Muscle layer of duodenum (tissue), 2 donors: Measurements from ENCODE around the gene CCDC149.

ENCODE experiments used
- H3K27ac ChIP-seq: one replicate; pipeline ENCODE4 v1.7.0; 2013; ENCODE audit warnings: mild to moderate bottlenecking, low read length
- H3K27me3 ChIP-seq: one replicate; pipeline ENCODE4 v1.7.0; 2013; ENCODE audit warnings: low read depth, mild to moderate bottlenecking, control low read depth, low read length
- H3K36me3 ChIP-seq, 2 donors: one replicate each; pipeline ENCODE4 v1.7.0; 2013; ENCODE audit warnings: low read length in 2 of 2, control low read depth in 1 of 2, mild to moderate bottlenecking in 1 of 2; ENCODE audit not compliant: insufficient read depth in 2 of 2, control insufficient read depth in 1 of 2
- H3K4me1 ChIP-seq, 2 donors: one replicate each; pipeline ENCODE4 v1.7.0; 2013; ENCODE audit warnings: low read length in 2 of 2, mild to moderate bottlenecking in 2 of 2, control low read depth in 1 of 2, moderate library complexity in 1 of 2; ENCODE audit not compliant: insufficient read depth in 2 of 2, control insufficient read depth in 1 of 2
- H3K4me3 ChIP-seq, 2 donors: one replicate each; pipeline ENCODE4 v1.7.0; 2013; ENCODE audit warnings: low read length in 2 of 2, low read depth in 1 of 2, mild to moderate bottlenecking in 1 of 2
- H3K9me3 ChIP-seq, 2 donors: one replicate each; pipeline ENCODE4 v1.7.0; 2013; ENCODE audit warnings: low read length in 2 of 2, control low read depth in 1 of 2, mild to moderate bottlenecking in 1 of 2; ENCODE audit not compliant: control insufficient read depth in 1 of 2
- donor health status: healthy.

Gene CCDC149

GRCh38 chr4:24877868-24878635 lies 34.8 kb downstream of the CCDC149 start:
- Histone ChIP-seq H3K4me3 (no peak overlapping the region), H3K27ac (no peak overlapping the region)

GRCh38 chr4:24876431-24876830 lies 36.4 kb downstream of the CCDC149 start:
- Histone ChIP-seq H3K9me3 (no peaks in the 10 kb centered on the region), H3K4me1 (no peaks in the 10 kb centered on the region), H3K27me3 (no peaks in the 10 kb centered on the region), H3K27ac (no peak overlapping the region), H3K4me3 (no peak overlapping the region), H3K36me3 (peaks cover 10 to 14% of the 10 kb centered on the region in 2 donors)

More at GRCh38 chr4:24877868-24878635, 34.8 kb downstream of the CCDC149 start:
- Histone ChIP-seq H3K36me3 (peaks cover 2 to 5% of the 10 kb centered on the region in 2 donors), H3K9me3 (no peaks in the 10 kb centered on the region), H3K4me1 (peaks cover 0 to 7% of the 10 kb centered on the region in 2 donors), H3K27me3 (no peaks in the 10 kb centered on the region)

- H3K27me3 ChIP-seq: no peaks in the 10 kb centered on the region
- no peaks in the 10 kb centered on the region for H3K9me3 ChIP-seq
- H3K27ac ChIP-seq: no peak overlapping the region
- no peaks in the 10 kb centered on the region for H3K4me1 ChIP-seq
- H3K36me3 ChIP-seq: peaks cover 10 to 27% of the 10 kb centered on the region in 2 donors
- no peak overlapping the region for H3K4me3 ChIP-seq
Measured at GRCh38 chr4:24872720-24873119, 40.1 kb downstream of the CCDC149 start.

- H3K36me3 ChIP-seq: peaks cover 10 to 36% of the 10 kb centered on the region in 2 donors
- H3K9me3 ChIP-seq: no peaks in the 10 kb centered on the region
- no peak overlapping the region for H3K27ac ChIP-seq
- H3K4me1 ChIP-seq: peaks cover 0 to 3% of the 10 kb centered on the region in 2 donors
- no peak overlapping the region for H3K4me3 ChIP-seq
- H3K27me3 ChIP-seq: no peaks in the 10 kb centered on the region
Measured at GRCh38 chr4:24871210-24871609, 41.6 kb downstream of the CCDC149 start.

GRCh38 chr4:24867766-24868296 lies 45.0 kb downstream of the CCDC149 start:
- H3K4me1 ChIP-seq: peaks cover 0 to 6% of the 10 kb centered on the region in 2 donors
- no peaks in the 10 kb centered on the region for H3K27me3 ChIP-seq
- peaks cover 12 to 13% of the 10 kb centered on the region in 2 donors for H3K9me3 ChIP-seq
- no peak overlapping the region for H3K4me3 ChIP-seq
- no peak overlapping the region for H3K27ac ChIP-seq
- H3K36me3 ChIP-seq: peaks cover 6 to 46% of the 10 kb centered on the region in 2 donors

- Histone ChIP-seq H3K4me3 (no peak overlapping the region), H3K9me3 (peaks cover 12 to 13% of the 10 kb centered on the region in 2 donors), H3K27ac (no peak overlapping the region), H3K36me3 (peaks cover under 1 to 40% of the 10 kb centered on the region in 2 donors), H3K4me1 (peaks cover 0 to 6% of the 10 kb centered on the region in 2 donors), H3K27me3 (no peaks in the 10 kb centered on the region)
Measured at GRCh38 chr4:24867251-24867650, 45.6 kb downstream of the CCDC149 start.

- no peaks in the 10 kb centered on the region for H3K27me3 ChIP-seq
- H3K9me3 ChIP-seq: peaks cover 12 to 13% of the 10 kb centered on the region in 2 donors
- H3K4me1 ChIP-seq: peaks cover 0 to 6% of the 10 kb centered on the region in 2 donors
- H3K27ac ChIP-seq: no peak overlapping the region
- no peak overlapping the region for H3K4me3 ChIP-seq
- H3K36me3 ChIP-seq: peaks cover 0 to 40% of the 10 kb centered on the region in 2 donors
Measured at GRCh38 chr4:24865401-24865800, 47.4 kb downstream of the CCDC149 start.

- no peaks in the 10 kb centered on the region for H3K27me3 ChIP-seq
- peaks cover 0 to 35% of the 10 kb centered on the region in 2 donors for H3K36me3 ChIP-seq
- H3K9me3 ChIP-seq: peaks cover 12 to 13% of the 10 kb centered on the region in 2 donors
- no peak overlapping the region for H3K27ac ChIP-seq
- peaks cover under 1 to 6% of the 10 kb centered on the region in 2 donors for H3K4me1 ChIP-seq
- no peak overlapping the region for H3K4me3 ChIP-seq
Measured at GRCh38 chr4:24863799-24864198, 49.0 kb downstream of the CCDC149 start.

- Histone ChIP-seq H3K27me3 (no peaks in the 10 kb centered on the region), H3K4me3 (no peak overlapping the region), H3K4me1 (peaks cover 10 to 22% of the 10 kb centered on the region in 2 donors), H3K9me3 (peaks cover 12 to 13% of the 10 kb centered on the region in 2 donors), H3K36me3 (peaks cover 0 to 21% of the 10 kb centered on the region in 2 donors), H3K27ac (no peak overlapping the region)
Measured at GRCh38 chr4:24862073-24862751, 50.6 kb downstream of the CCDC149 start.

- Histone ChIP-seq H3K9me3 (peaks cover 0 to 3% of the 10 kb centered on the region in 2 donors), H3K4me3 (no peak overlapping the region), H3K4me1 (peaks cover 10 to 22% of the 10 kb centered on the region in 2 donors), H3K27ac (peak overlapping the region; percentile 31), H3K27me3 (no peaks in the 10 kb centered on the region), H3K36me3 (peaks cover 0 to 6% of the 10 kb centered on the region in 2 donors)
Measured at GRCh38 chr4:24858550-24858949, 54.3 kb downstream of the CCDC149 start.

- Histone ChIP-seq H3K4me1 (peaks cover 10 to 22% of the 10 kb centered on the region in 2 donors), H3K27me3 (no peaks in the 10 kb centered on the region), H3K4me3 (no peak overlapping the region), H3K27ac (peak overlapping the region; percentile 31), H3K36me3 (peaks cover 0 to under 1% of the 10 kb centered on the region in 2 donors), H3K9me3 (no peaks in the 10 kb centered on the region)
Measured at GRCh38 chr4:24858026-24858425, 54.8 kb downstream of the CCDC149 start.
